ENCODE results near the gene POLR2I. TPM values are rescaled to one million over a fixed set of nuclear protein-coding genes. Genes with fewer than 3 reads are reported as not detected.

Gene POLR2I
- polyA plus RNA-seq, 1 donor from 2014 or later, result 159 TPM

GRCh38 chr19:36093146-36093662 is 21.5 kb downstream of the POLR2I start:
- Histone ChIP-seq H3K9me2 (ENCODE audit: insufficient read depth, low read length) (no peaks in the 10 kb centered on the region), H3K4me2 (ENCODE audit: low read length) (no peak overlapping the region), H3F3A (ENCODE audit: insufficient read depth, low read length, poor library complexity, severe bottlenecking) (no peaks in the 10 kb centered on the region), H4K20me1 (ENCODE audit: insufficient read depth) (no peaks in the 10 kb centered on the region), H3K4me3 (ENCODE audit: low read length) (no peak overlapping the region), H3K27ac (ENCODE audit: low read length) (no peak overlapping the region), H2AFZ (ENCODE audit: low read depth, low read length) (no peak overlapping the region), H3K79me2 (replicated peaks; ENCODE audit: insufficient read depth, low read length) (no peaks in the 10 kb centered on the region), H3K9me3 (ENCODE audit: low read length) (no peaks in the 10 kb centered on the region), H3K27me3 (ENCODE audit: insufficient read depth, low read depth, low read length) (no peaks in the 10 kb centered on the region), H3K36me3 (ENCODE audit: insufficient read depth, low read length) (no peaks in the 10 kb centered on the region), H3K9ac (ENCODE audit: low read length) (no peak overlapping the region)
- TF ChIP-seq POLR2AphosphoS5 (IDR thresholded peaks at IDR 0.05), result no peak
- no peak for TF ChIP-seq REST (IDR thresholded peaks at IDR 0.05; ENCODE audit: borderline replicate concordance)
- no peak for TF ChIP-seq CTCF (IDR thresholded peaks at IDR 0.05; ENCODE audit: poor library complexity, severe bottlenecking)
- no peak for TF ChIP-seq SMC3 (conservative IDR thresholded peaks at IDR 0.05; ENCODE audit: poor library complexity)
- no peak for TF ChIP-seq EZH2 (IDR thresholded peaks at IDR 0.05; ENCODE audit: borderline replicate concordance, insufficient read depth, low read length, poor library complexity, severe bottlenecking)
- TF ChIP-seq MXI1 (conservative IDR thresholded peaks at IDR 0.05; ENCODE audit: poor library complexity, severe bottlenecking), result no peak
- no peak for TF ChIP-seq RAD21 (conservative IDR thresholded peaks at IDR 0.05)
- no peak for TF ChIP-seq EP300 (conservative IDR thresholded peaks at IDR 0.05; ENCODE audit: poor library complexity, severe bottlenecking)
- TF ChIP-seq TAF1 (IDR thresholded peaks at IDR 0.05; ENCODE audit: low read depth), result no peak

GRCh38 chr19:36092566-36092965 is 22.1 kb downstream of the POLR2I start:
- no peak overlapping the region for H3K27ac ChIP-seq (ENCODE audit: low read length)

More at GRCh38 chr19:36092566-36092965, 22.1 kb downstream of the POLR2I start:
- Histone ChIP-seq H4K20me1 (ENCODE audit: insufficient read depth) (no peaks in the 10 kb centered on the region), H3K79me2 (replicated peaks; ENCODE audit: insufficient read depth, low read length) (no peaks in the 10 kb centered on the region), H3K9ac (ENCODE audit: low read length) (no peak overlapping the region), H3K4me3 (ENCODE audit: low read length) (no peak overlapping the region), H2AFZ (ENCODE audit: low read depth, low read length) (no peak overlapping the region), H3K36me3 (ENCODE audit: insufficient read depth, low read length) (no peaks in the 10 kb centered on the region), H3K9me3 (ENCODE audit: low read length) (no peaks in the 10 kb centered on the region), H3K27me3 (ENCODE audit: insufficient read depth, low read depth, low read length) (no peaks in the 10 kb centered on the region), H3K4me2 (ENCODE audit: low read length) (no peak overlapping the region), H3F3A (ENCODE audit: insufficient read depth, low read length, poor library complexity, severe bottlenecking) (no peaks in the 10 kb centered on the region), H3K9me2 (ENCODE audit: insufficient read depth, low read length) (no peaks in the 10 kb centered on the region)
- TF ChIP-seq TAF1 (IDR thresholded peaks at IDR 0.05; ENCODE audit: low read depth) (no peak), MXI1 (conservative IDR thresholded peaks at IDR 0.05; ENCODE audit: poor library complexity, severe bottlenecking) (no peak), EZH2 (IDR thresholded peaks at IDR 0.05; ENCODE audit: borderline replicate concordance, insufficient read depth, low read length, poor library complexity, severe bottlenecking) (no peak), SMC3 (conservative IDR thresholded peaks at IDR 0.05; ENCODE audit: poor library complexity) (no peak), RAD21 (conservative IDR thresholded peaks at IDR 0.05) (no peak), EP300 (conservative IDR thresholded peaks at IDR 0.05; ENCODE audit: poor library complexity, severe bottlenecking) (no peak), POLR2AphosphoS5 (IDR thresholded peaks at IDR 0.05) (no peak), CTCF (IDR thresholded peaks at IDR 0.05; ENCODE audit: poor library complexity, severe bottlenecking) (no peak), REST (IDR thresholded peaks at IDR 0.05; ENCODE audit: borderline replicate concordance) (no peak)

Measured in neural cell (in vitro differentiated cells).